ENCODE results near the gene WDFY2.

WDFY2 gene

DNA sequence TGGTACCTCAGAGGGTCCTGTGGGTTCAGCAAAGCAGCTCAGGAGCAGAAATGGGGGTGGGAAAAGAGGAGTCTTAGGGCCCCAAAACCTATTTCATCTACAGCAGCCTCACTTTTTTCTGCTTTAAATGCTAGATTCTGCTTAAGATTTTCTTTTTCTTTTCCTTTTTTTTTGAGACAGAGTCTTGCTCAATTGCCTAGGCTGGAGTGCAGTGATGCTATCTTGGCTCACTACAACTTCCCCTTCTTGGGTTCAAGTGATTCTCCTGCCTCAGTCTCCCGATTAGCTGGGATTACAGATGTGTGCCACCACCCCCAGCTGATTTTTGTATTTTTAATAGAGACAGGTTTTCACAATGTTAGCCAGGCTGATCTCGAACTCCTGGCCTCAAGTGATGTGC lies 30.7 kb upstream of the WDFY2 start:
- Histone ChIP-seq H3K36me3 (ENCODE audit: low read length) (no peaks in the 10 kb centered on the region), H3K9me3 (ENCODE audit: insufficient read depth, low read length) (no peaks in the 10 kb centered on the region), H3K79me2 (ENCODE audit: insufficient read depth, low read length) (no peaks in the 10 kb centered on the region), H3K9me2 (replicated peaks; ENCODE audit: insufficient read depth, low read length) (no peaks in the 10 kb centered on the region), H3K9ac (ENCODE audit: low read length) (no peak overlapping the region), H3K27ac (ENCODE audit: low read depth, low read length) (no peak overlapping the region), H4K20me1 (ENCODE audit: low read depth, low read length) (no peaks in the 10 kb centered on the region), H3K4me2 (ENCODE audit: low read depth, low read length, poor library complexity, severe bottlenecking) (no peak overlapping the region), H3K27me3 (ENCODE audit: low read length) (no peaks in the 10 kb centered on the region), H2AFZ (ENCODE audit: low read depth, low read length, severe bottlenecking) (no peak overlapping the region), H3K4me3 (ENCODE audit: insufficient read depth, low read length, poor library complexity, severe bottlenecking) (no peak overlapping the region), H3F3A (ENCODE audit: insufficient read depth) (no peaks in the 10 kb centered on the region)
- TF ChIP-seq, protein P1, sequence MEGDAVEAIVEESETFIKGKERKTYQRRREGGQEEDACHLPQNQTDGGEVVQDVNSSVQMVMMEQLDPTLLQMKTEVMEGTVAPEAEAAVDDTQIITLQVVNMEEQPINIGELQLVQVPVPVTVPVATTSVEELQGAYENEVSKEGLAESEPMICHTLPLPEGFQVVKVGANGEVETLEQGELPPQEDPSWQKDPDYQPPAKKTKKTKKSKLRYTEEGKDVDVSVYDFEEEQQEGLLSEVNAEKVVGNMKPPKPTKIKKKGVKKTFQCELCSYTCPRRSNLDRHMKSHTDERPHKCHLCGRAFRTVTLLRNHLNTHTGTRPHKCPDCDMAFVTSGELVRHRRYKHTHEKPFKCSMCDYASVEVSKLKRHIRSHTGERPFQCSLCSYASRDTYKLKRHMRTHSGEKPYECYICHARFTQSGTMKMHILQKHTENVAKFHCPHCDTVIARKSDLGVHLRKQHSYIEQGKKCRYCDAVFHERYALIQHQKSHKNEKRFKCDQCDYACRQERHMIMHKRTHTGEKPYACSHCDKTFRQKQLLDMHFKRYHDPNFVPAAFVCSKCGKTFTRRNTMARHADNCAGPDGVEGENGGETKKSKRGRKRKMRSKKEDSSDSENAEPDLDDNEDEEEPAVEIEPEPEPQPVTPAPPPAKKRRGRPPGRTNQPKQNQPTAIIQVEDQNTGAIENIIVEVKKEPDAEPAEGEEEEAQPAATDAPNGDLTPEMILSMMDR (IDR thresholded peaks at IDR 0.05; ENCODE audit: insufficient read depth, low read length, poor library complexity, severe bottlenecking): no peak
- TF ChIP-seq EZH2phosphoT487 (conservative IDR thresholded peaks at IDR 0.05; ENCODE audit: low read length): no peak

DNA sequence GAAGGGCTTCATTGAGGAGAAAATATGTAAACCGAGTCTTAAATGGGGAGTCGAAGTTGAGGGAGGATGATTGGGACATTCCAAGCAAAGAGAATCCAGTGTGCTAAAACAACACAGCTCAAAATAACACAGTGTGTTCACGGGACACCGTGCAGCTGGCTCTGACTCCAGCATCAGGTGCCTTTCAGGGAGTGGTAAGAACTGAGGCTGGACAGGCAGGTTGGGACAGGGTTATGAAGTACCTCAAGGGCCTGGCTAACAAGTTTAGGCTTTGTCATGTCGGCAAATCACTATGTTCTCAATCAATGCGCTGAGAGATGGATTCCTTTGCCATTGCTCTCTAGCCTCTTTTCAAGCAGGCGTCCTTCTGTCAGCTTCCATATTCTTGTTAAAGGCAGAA lies 27.5 kb upstream of the WDFY2 start:
- Histone ChIP-seq H4K20me1 (ENCODE audit: low read depth, low read length) (no peaks in the 10 kb centered on the region), H3K9me3 (ENCODE audit: insufficient read depth, low read length) (no peaks in the 10 kb centered on the region), H3F3A (ENCODE audit: insufficient read depth) (no peaks in the 10 kb centered on the region), H3K4me3 (ENCODE audit: insufficient read depth, low read length, poor library complexity, severe bottlenecking) (no peak overlapping the region), H3K79me2 (ENCODE audit: insufficient read depth, low read length) (no peaks in the 10 kb centered on the region), H3K27ac (ENCODE audit: low read depth, low read length) (no peak overlapping the region), H3K9ac (ENCODE audit: low read length) (no peak overlapping the region), H3K9me2 (replicated peaks; ENCODE audit: insufficient read depth, low read length) (no peaks in the 10 kb centered on the region), H3K27me3 (ENCODE audit: low read length) (no peaks in the 10 kb centered on the region), H2AFZ (ENCODE audit: low read depth, low read length, severe bottlenecking) (no peak overlapping the region), H3K36me3 (ENCODE audit: low read length) (no peaks in the 10 kb centered on the region), H3K4me2 (ENCODE audit: low read depth, low read length, poor library complexity, severe bottlenecking) (no peak overlapping the region)
- TF ChIP-seq EZH2phosphoT487 (conservative IDR thresholded peaks at IDR 0.05; ENCODE audit: low read length): no peak
- TF ChIP-seq, protein P1 (IDR thresholded peaks at IDR 0.05; ENCODE audit: insufficient read depth, low read length, poor library complexity, severe bottlenecking): no peak

DNA sequence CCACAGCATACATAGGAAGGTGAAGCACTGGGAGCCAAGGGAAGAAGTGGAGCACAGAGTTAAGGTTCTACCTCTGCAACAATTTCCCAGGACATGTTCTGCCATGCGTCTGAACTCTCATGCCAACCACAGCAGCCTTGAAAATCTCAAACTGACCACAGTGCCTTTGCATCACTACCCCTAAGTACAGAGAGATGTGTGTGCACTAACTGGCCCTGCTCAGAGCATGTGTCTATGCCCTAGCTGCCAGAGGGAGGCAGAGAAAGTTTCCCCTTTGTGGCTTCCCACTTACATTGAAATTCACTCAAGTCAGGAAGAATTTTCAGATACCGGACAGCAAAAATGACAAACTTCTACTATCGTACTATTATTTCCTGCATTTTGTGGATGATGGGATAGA lies 26.8 kb upstream of the WDFY2 start:
- Histone ChIP-seq H3F3A (ENCODE audit: insufficient read depth) (no peaks in the 10 kb centered on the region), H3K27me3 (ENCODE audit: low read length) (no peaks in the 10 kb centered on the region), H3K9me3 (ENCODE audit: insufficient read depth, low read length) (no peaks in the 10 kb centered on the region), H2AFZ (ENCODE audit: low read depth, low read length, severe bottlenecking) (no peak overlapping the region), H3K4me2 (ENCODE audit: low read depth, low read length, poor library complexity, severe bottlenecking) (no peak overlapping the region), H3K36me3 (ENCODE audit: low read length) (no peaks in the 10 kb centered on the region), H3K27ac (ENCODE audit: low read depth, low read length) (no peak overlapping the region), H3K9ac (ENCODE audit: low read length) (no peak overlapping the region), H3K4me3 (ENCODE audit: insufficient read depth, low read length, poor library complexity, severe bottlenecking) (no peak overlapping the region), H3K79me2 (ENCODE audit: insufficient read depth, low read length) (no peaks in the 10 kb centered on the region), H4K20me1 (ENCODE audit: low read depth, low read length) (no peaks in the 10 kb centered on the region), H3K9me2 (replicated peaks; ENCODE audit: insufficient read depth, low read length) (no peaks in the 10 kb centered on the region)
- TF ChIP-seq, protein P1 (IDR thresholded peaks at IDR 0.05; ENCODE audit: insufficient read depth, low read length, poor library complexity, severe bottlenecking): no peak
- TF ChIP-seq EZH2phosphoT487 (conservative IDR thresholded peaks at IDR 0.05; ENCODE audit: low read length): no peak
